Measurements from ENCODE around the gene SEMA4B. TPM values are rescaled to one million over a fixed set of nuclear protein-coding genes. Genes with fewer than 3 reads are reported as not detected.

SEMA4B gene
- total RNA-seq, 1 experiment from 2014 or later: 32.5 TPM

DNA sequence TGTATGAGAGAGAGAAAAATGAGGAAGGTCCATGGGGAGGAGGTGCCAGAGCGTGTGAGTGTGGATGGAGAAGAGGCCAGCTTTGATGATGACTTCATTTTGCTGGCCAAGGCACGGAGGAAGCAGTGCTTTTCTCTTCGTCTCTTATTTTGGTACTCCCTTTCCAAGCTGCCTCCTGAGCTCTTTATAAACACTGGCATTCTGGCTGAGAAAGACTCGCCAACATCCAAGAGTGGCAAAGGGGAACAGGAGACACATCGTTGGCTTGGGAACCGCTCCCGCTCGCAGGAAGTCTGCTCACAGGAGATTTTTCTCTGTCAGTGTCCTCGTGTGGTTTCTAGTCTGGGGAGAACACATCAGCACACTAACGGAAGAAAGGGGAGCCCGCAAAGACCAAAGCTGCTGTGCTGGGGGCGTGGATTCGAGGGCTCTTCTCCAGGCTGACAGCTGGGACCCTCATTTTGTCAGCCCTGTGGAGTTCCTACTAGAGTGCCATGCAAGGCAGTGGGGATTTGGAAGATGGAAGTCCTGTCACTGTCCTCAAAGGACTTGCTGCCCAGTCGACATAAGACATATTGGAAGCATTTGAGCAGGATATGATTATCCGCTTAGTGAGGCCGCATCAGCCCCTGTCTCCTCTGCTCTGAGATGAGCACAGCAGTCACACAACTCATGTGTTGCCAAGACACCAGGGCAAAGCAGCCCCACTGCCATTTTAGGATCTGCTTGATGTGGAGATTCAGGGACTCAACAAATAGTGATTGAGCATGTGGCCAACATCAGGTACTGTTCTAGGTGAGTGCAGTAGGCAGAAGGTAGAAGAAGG, 8.0 kb upstream of the SEMA4B start:
- Histone ChIP-seq H2BK120ac (ENCODE audit: low read depth, low read length, poor library complexity, severe bottlenecking) (no peak overlapping the region), H3K56ac (ENCODE audit: insufficient read length, low read depth, low read length) (no peak overlapping the region), H4K91ac (ENCODE audit: insufficient read length, low read depth, low read length) (no peak overlapping the region), H3K79me2 (ENCODE audit: insufficient read depth, low read length) (no peaks in the 10 kb centered on the region), H3K27me3 (ENCODE audit: insufficient read depth, low read length) (no peaks in the 10 kb centered on the region), H3K23ac (ENCODE audit: insufficient read length, low read depth, low read length) (no peak overlapping the region), H3K4ac (ENCODE audit: low read depth, low read length) (no peak overlapping the region), H3K23me2 (ENCODE audit: insufficient read length, low read depth, low read length, poor library complexity, severe bottlenecking) (no peaks in the 10 kb centered on the region), H3T11ph (ENCODE audit: low read length) (no peak overlapping the region), H3K79me1 (ENCODE audit: insufficient read depth, low read depth, low read length, poor library complexity, severe bottlenecking) (no peaks in the 10 kb centered on the region), H3K4me2 (ENCODE audit: insufficient read depth, insufficient read length, low read length) (no peak overlapping the region), H3K4me1 (ENCODE audit: insufficient read depth, low read length) (no peaks in the 10 kb centered on the region), H2BK5ac (ENCODE audit: insufficient read length, low read length) (no peak overlapping the region), H4K8ac (replicated peaks; ENCODE audit: insufficient read length, low read depth, low read length) (no peak overlapping the region), H4K5ac (ENCODE audit: insufficient read length, low read depth, low read length) (no peak overlapping the region), H3K18ac (ENCODE audit: insufficient read length, low read depth, low read length) (no peak overlapping the region), H3K9ac (ENCODE audit: extremely low read depth, insufficient read length, low read length) (no peak overlapping the region), H2AFZ (ENCODE audit: low read length) (no peak overlapping the region), H3K9me3 (ENCODE audit: control insufficient read depth, low read depth, low read length) (no peaks in the 10 kb centered on the region), H2BK15ac (ENCODE audit: low read depth, low read length) (no peak overlapping the region), H3K14ac (ENCODE audit: insufficient read depth, low read length) (no peak overlapping the region), H2BK12ac (ENCODE audit: insufficient read length, low read depth, low read length) (no peak overlapping the region), H3K27ac (ENCODE audit: insufficient read length, low read depth, low read length) (no peak overlapping the region), H4K20me1 (ENCODE audit: control insufficient read depth, insufficient read depth, insufficient read length) (no peaks in the 10 kb centered on the region), H2BK20ac (ENCODE audit: low read depth, low read length, poor library complexity, severe bottlenecking) (no peak overlapping the region), H2AK5ac (ENCODE audit: insufficient read length, low read length) (no peak overlapping the region)
- WGBS (ENCODE audit: extremely low coverage, insufficient read length, low lambda C conversion rate): no CpG with 5 or more reads among the region's 16 CpGs
- Mint-ChIP-seq H3K4me3 (no peak overlapping the region), H3K9me3 (no peaks in the 10 kb centered on the region; a peak in 1 of 5 replicates), H3K27ac (peak overlapping the region in 1 of 3 experiments; percentile 13; a peak in 2 of 7 replicates), H3K4me1 (peaks cover 4 to 10% of the 10 kb centered on the region in 2 experiments), H3K27me3 (ENCODE audit: low read depth) (no peaks in the 10 kb centered on the region), H3K36me3 (ENCODE audit: insufficient read depth in 1 of 3, low read depth in 3 of 3) (no peaks in the 10 kb centered on the region; a peak in 2 of 7 replicates)
- no peak for DNase-seq
- TF ChIP-seq, protein P1, sequence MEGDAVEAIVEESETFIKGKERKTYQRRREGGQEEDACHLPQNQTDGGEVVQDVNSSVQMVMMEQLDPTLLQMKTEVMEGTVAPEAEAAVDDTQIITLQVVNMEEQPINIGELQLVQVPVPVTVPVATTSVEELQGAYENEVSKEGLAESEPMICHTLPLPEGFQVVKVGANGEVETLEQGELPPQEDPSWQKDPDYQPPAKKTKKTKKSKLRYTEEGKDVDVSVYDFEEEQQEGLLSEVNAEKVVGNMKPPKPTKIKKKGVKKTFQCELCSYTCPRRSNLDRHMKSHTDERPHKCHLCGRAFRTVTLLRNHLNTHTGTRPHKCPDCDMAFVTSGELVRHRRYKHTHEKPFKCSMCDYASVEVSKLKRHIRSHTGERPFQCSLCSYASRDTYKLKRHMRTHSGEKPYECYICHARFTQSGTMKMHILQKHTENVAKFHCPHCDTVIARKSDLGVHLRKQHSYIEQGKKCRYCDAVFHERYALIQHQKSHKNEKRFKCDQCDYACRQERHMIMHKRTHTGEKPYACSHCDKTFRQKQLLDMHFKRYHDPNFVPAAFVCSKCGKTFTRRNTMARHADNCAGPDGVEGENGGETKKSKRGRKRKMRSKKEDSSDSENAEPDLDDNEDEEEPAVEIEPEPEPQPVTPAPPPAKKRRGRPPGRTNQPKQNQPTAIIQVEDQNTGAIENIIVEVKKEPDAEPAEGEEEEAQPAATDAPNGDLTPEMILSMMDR (conservative IDR thresholded peaks at IDR 0.05): no peak

Data from H9 (cell line).